ENCODE data around the gene CD3D. TPM values are rescaled to one million over a fixed set of nuclear protein-coding genes. Genes with fewer than 3 reads are reported as not detected.

Gene CD3D
- polyA plus RNA-seq, 2 of the 4 experiments (the other 2 are of a cell fraction), result not detected

- Histone ChIP-seq H3K4me1 (peaks cover 6% of the 10 kb centered on the region; the same call in 1 of the 3 replicates), H3K4me3 (no peak overlapping the region), H3K27ac (no peak overlapping the region), H3K9me3 (no peaks in the 10 kb centered on the region), H3K4me2 (no peak overlapping the region)
- ATAC-seq (no peak), FAIRE-seq (no peak), DNase-seq (ENCODE audit: low read depth in 1 of 2, low spot score in 1 of 2) (no peak)
- ChIA-PET CTCF (interaction anchor here (0.7 to 1.2 kb wide), 2 partner anchors 17 to 29 kb away, joined by 3 read pairs; no protein-coding TSS in a partner anchor), POLR2A (no interaction called here)
- 71% methylated on average over 4 of the region's 4 CpGs for WGBS (ENCODE audit: missing lambda C conversion rate)
- TF ChIP-seq PHF8 (IDR thresholded peaks at IDR 0.05; ENCODE audit: borderline replicate concordance, low read depth) (no peak), POLR2A (IDR thresholded peaks at IDR 0.05; ENCODE audit: low read length) (no peak), GATA3 (IDR thresholded peaks at IDR 0.05; ENCODE audit: borderline replicate concordance) (no peak), BCL3 (IDR thresholded peaks at IDR 0.05) (no peak), ZFP36 (IDR thresholded peaks at IDR 0.05; ENCODE audit: borderline replicate concordance, partially characterized antibody) (no peak)
Observed at GRCh38 chr11:118318124-118318523, 24.4 kb downstream of the CD3D start.

- no peak overlapping the region for H3K4me3 ChIP-seq
- 17% methylated on average over 7 of the region's 7 CpGs for WGBS (ENCODE audit: missing lambda C conversion rate)
- H3K4me1 ChIP-seq, result peaks cover 6% of the 10 kb centered on the region; the same call in 1 of the 3 replicates
- no peak overlapping the region for H3K27ac ChIP-seq
- ChIA-PET CTCF (interaction anchor here (0.6 kb wide), 1 partner anchor 31 kb away, joined by 3 read pairs; no protein-coding TSS in a partner anchor), POLR2A (no interaction called here)
- no peak for FAIRE-seq
- no peak for DNase-seq (ENCODE audit: low read depth in 1 of 2, low spot score in 1 of 2)
- TF ChIP-seq CTCF (IDR thresholded peaks at IDR 0.05), result no peak
- no peak for TF ChIP-seq ZC3H11A (IDR thresholded peaks at IDR 0.05)
- TF ChIP-seq NPAS2 (CRISPR knock-in tag; IDR thresholded peaks at IDR 0.05; ENCODE audit: borderline replicate concordance), result no peak
- no peak for TF ChIP-seq MAZ (IDR thresholded peaks at IDR 0.05; ENCODE audit: borderline replicate concordance, low read depth, low read length)
- TF ChIP-seq SREBF2 (IDR thresholded peaks at IDR 0.05), result no peak
- no peak for TF ChIP-seq FOXS1 (CRISPR knock-in tag; IDR thresholded peaks at IDR 0.05)
- TF ChIP-seq POLR2A (IDR thresholded peaks at IDR 0.05; ENCODE audit: low read length), result no peak
- TF ChIP-seq CBX8 (IDR thresholded peaks at IDR 0.05), result no peak
- no peak for TF ChIP-seq JUN (IDR thresholded peaks at IDR 0.05)
- no peak for TF ChIP-seq RCOR1 (IDR thresholded peaks at IDR 0.05; ENCODE audit: low read depth, low read length)
- no peak for TF ChIP-seq HOXB5 (CRISPR knock-in tag; IDR thresholded peaks at IDR 0.05)
- H3K4me2 ChIP-seq, result peak overlapping the region; percentile 38; the same call in 1 of the 3 replicates
- no peaks in the 10 kb centered on the region for H3K9me3 ChIP-seq
- no peak for ATAC-seq
Observed at GRCh38 chr11:118314988-118315411, 27.5 kb downstream of the CD3D start.

- ATAC-seq (no peak), DNase-seq (ENCODE audit: low read depth in 1 of 2, low spot score in 1 of 2) (no peak), FAIRE-seq (no peak)
- ChIA-PET POLR2A (no interaction called here), CTCF (interaction anchor here (1.3 kb wide), 1 partner anchor 17 kb away, joined by 5 read pairs; no protein-coding TSS in a partner anchor)
- H3K27ac ChIP-seq, result no peak overlapping the region
- 26% methylated on average over 4 of the region's 4 CpGs for WGBS (ENCODE audit: missing lambda C conversion rate)
- H3K4me1 ChIP-seq, result peaks cover 6% of the 10 kb centered on the region; the same call in 1 of the 3 replicates
- H3K9me3 ChIP-seq, result no peaks in the 10 kb centered on the region
- H3K4me3 ChIP-seq, result no peak overlapping the region
- H3K4me2 ChIP-seq, result no peak overlapping the region
- TF ChIP-seq MAFK (IDR thresholded peaks at IDR 0.05; ENCODE audit: partially characterized antibody), result no peak
- TF ChIP-seq TFCP2L1 (CRISPR knock-in tag; IDR thresholded peaks at IDR 0.05), result no peak
- TF ChIP-seq MAZ (IDR thresholded peaks at IDR 0.05; ENCODE audit: borderline replicate concordance, low read depth, low read length), result no peak
- no peak for TF ChIP-seq FOSB (CRISPR knock-in tag; IDR thresholded peaks at IDR 0.05)
- no peak for TF ChIP-seq CHD2 (IDR thresholded peaks at IDR 0.05; ENCODE audit: low read length, partially characterized antibody)
- no peak for TF ChIP-seq HES2 (IDR thresholded peaks at IDR 0.05)
- no peak for TF ChIP-seq ZNF302 (CRISPR knock-in tag; IDR thresholded peaks at IDR 0.05)
- no peak for TF ChIP-seq POLR2A (IDR thresholded peaks at IDR 0.05; ENCODE audit: low read length)
- no peak for TF ChIP-seq TP53 (CRISPR knock-in tag; IDR thresholded peaks at IDR 0.05)
- no peak for TF ChIP-seq MYC (IDR thresholded peaks at IDR 0.05; ENCODE audit: borderline replicate concordance, low read length)
- no peak for TF ChIP-seq FOSL2 (IDR thresholded peaks at IDR 0.05)
- TF ChIP-seq FOSL2 (CRISPR knock-in tag; IDR thresholded peaks at IDR 0.05), result no peak
- no peak for TF ChIP-seq CBX2 (IDR thresholded peaks at IDR 0.05; ENCODE audit: borderline replicate concordance, low read depth)
- TF ChIP-seq HMGXB4 (CRISPR knock-in tag; IDR thresholded peaks at IDR 0.05; ENCODE audit: borderline replicate concordance), result no peak
- TF ChIP-seq SREBF2 (IDR thresholded peaks at IDR 0.05), result no peak
- no peak for TF ChIP-seq EHF (CRISPR knock-in tag; IDR thresholded peaks at IDR 0.05)
- no peak for TF ChIP-seq NPAS2 (CRISPR knock-in tag; IDR thresholded peaks at IDR 0.05; ENCODE audit: borderline replicate concordance)
- no peak for TF ChIP-seq RAD21 (conservative IDR thresholded peaks at IDR 0.05 in 1 of 2, IDR thresholded peaks at IDR 0.05 in 1 of 2)
Observed at GRCh38 chr11:118313242-118313641, 29.3 kb downstream of the CD3D start.
